Fibroblast of the aortic adventitia (primary cell): ENCODE results near the gene EDN1. TPM values are rescaled to one million over a fixed set of nuclear protein-coding genes. Genes with fewer than 3 reads are reported as not detected.
"Not testable (repeated sequence)": the region's sequence is repeated elsewhere in the genome, so short reads cannot be mapped to it uniquely, and the experiment has no call there.

Experiments used
- DNase-seq: peaks from one replicate; pipeline ENCODE4 v3.0.0-alpha.2; 2010; ENCODE audit warnings: low read depth
- H3K4me3 ChIP-seq: 2 replicates; pipeline ENCODE4 v1.5.1; 2011; ENCODE audit warnings: low read depth, mild to moderate bottlenecking, control low read depth, low read length, moderate library complexity
- total RNA-seq: library from RNA; depleted of rRNA; stranded (reverse); fragments of >200 nt; gene quantifications from 2 replicates; pipeline ENCODE4 v1.2.3, GENCODE V29; 2012; ENCODE audit warnings: low replicate concordance
- TF ChIP-seq, protein P1 (sequence below): IDR thresholded peaks from 2 replicates; pipeline ENCODE4 v1.5.1; 2011; ENCODE audit warnings: mild to moderate bottlenecking, low read length, control low read depth, inconsistent platforms; ENCODE audit not compliant: insufficient read depth

Gene EDN1
- total RNA-seq, 1 donor = 7.4 TPM

DNA sequence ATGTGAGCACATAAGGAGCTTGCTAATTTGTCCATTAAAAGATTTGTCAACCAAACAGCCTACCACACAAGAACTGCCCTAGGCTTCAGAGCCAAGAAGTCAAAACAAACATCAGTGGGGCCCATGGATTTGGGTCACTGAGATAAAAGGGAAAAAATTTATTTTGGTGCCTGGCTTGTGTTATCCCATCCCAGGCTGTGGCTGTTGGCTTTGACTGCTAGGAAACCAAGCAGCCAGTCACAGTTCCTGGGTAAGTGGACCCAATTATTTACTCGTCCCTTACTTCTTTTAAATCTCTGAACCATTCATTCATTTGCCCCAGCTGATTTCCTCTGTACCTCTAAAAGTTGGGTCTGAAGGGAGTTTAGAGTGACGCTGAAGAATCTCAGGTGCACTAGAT lies 41.3 kb downstream of the EDN1 start:
- H3K4me3 ChIP-seq = no peak overlapping the region
- DNase-seq = no peak
- TF ChIP-seq, protein P1, sequence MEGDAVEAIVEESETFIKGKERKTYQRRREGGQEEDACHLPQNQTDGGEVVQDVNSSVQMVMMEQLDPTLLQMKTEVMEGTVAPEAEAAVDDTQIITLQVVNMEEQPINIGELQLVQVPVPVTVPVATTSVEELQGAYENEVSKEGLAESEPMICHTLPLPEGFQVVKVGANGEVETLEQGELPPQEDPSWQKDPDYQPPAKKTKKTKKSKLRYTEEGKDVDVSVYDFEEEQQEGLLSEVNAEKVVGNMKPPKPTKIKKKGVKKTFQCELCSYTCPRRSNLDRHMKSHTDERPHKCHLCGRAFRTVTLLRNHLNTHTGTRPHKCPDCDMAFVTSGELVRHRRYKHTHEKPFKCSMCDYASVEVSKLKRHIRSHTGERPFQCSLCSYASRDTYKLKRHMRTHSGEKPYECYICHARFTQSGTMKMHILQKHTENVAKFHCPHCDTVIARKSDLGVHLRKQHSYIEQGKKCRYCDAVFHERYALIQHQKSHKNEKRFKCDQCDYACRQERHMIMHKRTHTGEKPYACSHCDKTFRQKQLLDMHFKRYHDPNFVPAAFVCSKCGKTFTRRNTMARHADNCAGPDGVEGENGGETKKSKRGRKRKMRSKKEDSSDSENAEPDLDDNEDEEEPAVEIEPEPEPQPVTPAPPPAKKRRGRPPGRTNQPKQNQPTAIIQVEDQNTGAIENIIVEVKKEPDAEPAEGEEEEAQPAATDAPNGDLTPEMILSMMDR = no peak

- peak; percentile 40 for DNase-seq
- no peak overlapping the region for H3K4me3 ChIP-seq
- TF ChIP-seq, protein P1 = no peak
Measured at GRCh38 chr6:12331951-12332749, 42.0 kb downstream of the EDN1 start.

DNA sequence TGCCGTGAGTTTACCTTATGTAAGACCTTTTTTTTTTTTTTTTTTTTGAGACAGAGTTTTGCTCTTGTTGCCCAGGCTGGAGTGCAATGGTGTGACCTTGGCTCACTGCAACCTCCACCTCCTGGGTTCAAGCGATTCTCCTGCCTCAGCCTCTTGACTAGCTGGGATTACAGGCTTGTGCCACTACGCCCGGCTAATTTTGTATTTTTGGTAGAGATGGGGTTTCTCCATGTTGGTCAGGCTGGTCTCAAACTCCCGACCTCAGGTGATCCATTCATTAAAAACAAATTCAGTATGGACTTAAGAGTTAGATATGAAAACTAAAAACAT lies 42.6 kb downstream of the EDN1 start:
- not testable (repeated sequence) for DNase-seq, H3K4me3 ChIP-seq

DNA sequence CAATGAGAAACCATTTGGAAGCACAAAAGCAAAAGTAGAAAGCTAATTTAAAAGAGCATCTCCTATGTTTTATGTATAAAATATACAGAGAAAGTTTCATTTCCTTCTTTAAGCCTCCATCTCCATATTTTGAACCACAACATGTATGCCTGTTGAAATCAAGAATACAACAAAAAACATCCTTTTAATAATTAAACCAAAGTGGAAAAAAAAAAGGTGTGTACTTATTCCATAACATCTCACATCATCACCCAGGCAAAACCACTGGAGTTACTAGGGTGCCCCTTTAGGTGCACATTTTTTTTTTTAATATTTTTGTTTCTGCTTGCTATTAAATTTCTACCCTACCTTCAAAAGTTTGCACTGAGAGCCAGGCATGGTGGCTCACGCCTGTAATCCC lies 43.0 kb downstream of the EDN1 start:
- no peak overlapping the region for H3K4me3 ChIP-seq
- DNase-seq = no peak
- TF ChIP-seq, protein P1 = no peak

GRCh38 chr6:12334526-12335130 lies 44.5 kb downstream of the EDN1 start:
- no peak for DNase-seq
- H3K4me3 ChIP-seq = no peak overlapping the region
- TF ChIP-seq, protein P1 = no peak

- no peak overlapping the region for H3K4me3 ChIP-seq
- DNase-seq = no peak
Measured at GRCh38 chr6:12335131-12335527, 45.0 kb downstream of the EDN1 start.

GRCh38 chr6:12335717-12336116 lies 45.6 kb downstream of the EDN1 start:
- no peak for DNase-seq
- TF ChIP-seq, protein P1 = no peak
- no peak overlapping the region for H3K4me3 ChIP-seq

More at GRCh38 chr6:12335131-12335527, 45.0 kb downstream of the EDN1 start:
- TF ChIP-seq, protein P1 = no peak
